HG03442 (cell line): ENCODE measurements around the gene RFX2.
"Not testable (repeated sequence)": the region's sequence is repeated elsewhere in the genome, so short reads cannot be mapped to it uniquely, and the experiment has no call there.

Experiments used
- ATAC-seq: cut with Tn5 transposase; IDR thresholded peaks from one replicate; pipeline ENCODE4 v1.9.1; 2021; ENCODE audit warnings: mild to moderate bottlenecking, moderate library complexity; ENCODE audit not compliant: unreplicated experiment

Gene RFX2

GRCh38 chr19:6110360-6110977 lies at the start of gene RFX2:
Gene RFX2 (minus strand): TSS chr19:6110500. CDS start chr19:6047496, 63,004 bp downstream.
- peak; percentile 96 for ATAC-seq

- ATAC-seq = no peak
Observed at GRCh38 chr19:6156033-6156432, 45.7 kb upstream of the RFX2 start.

- ATAC-seq = no peak
Observed at GRCh38 chr19:6150289-6150688, 40.0 kb upstream of the RFX2 start.

- ATAC-seq = no peak
Observed at GRCh38 chr19:6141217-6141616, 30.9 kb upstream of the RFX2 start.

GRCh38 chr19:6138511-6138910 lies 28.2 kb upstream of the RFX2 start:
- no peak for ATAC-seq

GRCh38 chr19:6138066-6138465 lies 27.8 kb upstream of the RFX2 start:
- no peak for ATAC-seq

- no peak for ATAC-seq
Observed at GRCh38 chr19:6133231-6133630, 22.9 kb upstream of the RFX2 start.

- no peak for ATAC-seq
Observed at GRCh38 chr19:6132482-6132881, 22.2 kb upstream of the RFX2 start.

GRCh38 chr19:6127716-6128335 lies 17.5 kb upstream of the RFX2 start:
- ATAC-seq = no peak

- no peak for ATAC-seq
Observed at GRCh38 chr19:6126335-6126974, 16.2 kb upstream of the RFX2 start.

- ATAC-seq = no peak
Observed at GRCh38 chr19:6125571-6125989, 15.3 kb upstream of the RFX2 start.

- no peak for ATAC-seq
Observed at GRCh38 chr19:6119031-6119430, 8.7 kb upstream of the RFX2 start.

- ATAC-seq = no peak
Observed at GRCh38 chr19:6118043-6118442, 7.7 kb upstream of the RFX2 start.

GRCh38 chr19:6117534-6117933 lies 7.2 kb upstream of the RFX2 start:
- no peak for ATAC-seq

- ATAC-seq = no peak
Observed at GRCh38 chr19:6116749-6117430, 6.6 kb upstream of the RFX2 start.

- no peak for ATAC-seq
Observed at GRCh38 chr19:6115992-6116391, 5.7 kb upstream of the RFX2 start.

- ATAC-seq = no peak
Observed at GRCh38 chr19:6113616-6114188, 3.4 kb upstream of the RFX2 start.

- ATAC-seq = no peak
Observed at GRCh38 chr19:6109947-6110346, 353 bp downstream of the RFX2 start.

- no peak for ATAC-seq
Observed at GRCh38 chr19:6108721-6109633, 1.3 kb downstream of the RFX2 start.

GRCh38 chr19:6106643-6107294 lies 3.5 kb downstream of the RFX2 start:
- ATAC-seq = not testable (repeated sequence)
